H1 (cell line): ENCODE results near the gene PLA2G1B. TPM values are rescaled to one million over a fixed set of nuclear protein-coding genes. Genes with fewer than 3 reads are reported as not detected.

ENCODE experiments used
- CTCF ChIA-PET: fragments of 300-600 bp; sonication (Branson Sonifier 250); formaldehyde crosslinking; loops from one replicate; lab custom pipeline; 2021; ENCODE audit not compliant: partially characterized antibody; lab: Charles Lee
- POLR2A ChIA-PET: fragments of 300-600 bp; sonication (Branson Sonifier 250); formaldehyde crosslinking; loops from one replicate; lab custom pipeline; 2021; ENCODE audit warnings: inconsistent platforms; ENCODE audit not compliant: partially characterized antibody; lab: Charles Lee
- DNase-seq, 2 experiments: peaks; one replicate each; pipeline versions ENCODE4 v3.0.0 to v3.0.0-alpha.2; 2010 to 2022; ENCODE audit warnings: low spot score in 2 of 2, low read depth in 1 of 2, mixed read lengths in 1 of 2
- FAIRE-seq: peaks from 2 replicates; lab custom pipeline; 2011; peaks lifted over from hg19 to GRCh38; lab: Jason Lieb, UNC
- H2AFZ ChIP-seq: 2 replicates; pipeline ENCODE4 v1.8.1; 2012; ENCODE audit warnings: low read length, inconsistent platforms
- H2AK5ac ChIP-seq: 2 replicates; pipeline ENCODE4 v1.6.1; 2013; ENCODE audit warnings: low read depth, low read length
- H2BK120ac ChIP-seq: replicated peaks from 2 replicates; pipeline ENCODE3; 2013; ENCODE audit warnings: low read depth, low read length, inconsistent platforms
- H2BK12ac ChIP-seq: 2 replicates; pipeline ENCODE4 v1.6.1; 2013; ENCODE audit warnings: low read depth, low read length
- H2BK15ac ChIP-seq: 2 replicates; pipeline ENCODE4 v1.6.1; 2013; ENCODE audit warnings: low read length
- H2BK20ac ChIP-seq: 2 replicates; pipeline ENCODE4 v1.6.1; 2013; ENCODE audit warnings: low read length
- H2BK5ac ChIP-seq: 2 replicates; pipeline ENCODE4 v1.6.1; 2013; ENCODE audit warnings: low read depth, low read length
- H3K14ac ChIP-seq: 2 replicates; pipeline ENCODE4 v1.6.1; 2013; ENCODE audit warnings: inconsistent platforms; ENCODE audit not compliant: insufficient read length
- H3K18ac ChIP-seq: 2 replicates; pipeline ENCODE4 v1.6.1; 2013; ENCODE audit warnings: low read length; ENCODE audit errors: extremely low read depth
- H3K23ac ChIP-seq: 2 replicates; pipeline ENCODE4 v1.6.1; 2013; ENCODE audit warnings: inconsistent platforms; ENCODE audit not compliant: insufficient read length
- H3K23me2 ChIP-seq: 2 replicates; pipeline ENCODE4 v1.6.1; 2013; ENCODE audit warnings: low read depth, low read length
- H3K27ac ChIP-seq: 2 replicates; pipeline ENCODE4 v1.6.1; 2011; ENCODE audit warnings: low read depth, low read length, inconsistent platforms
- H3K27me3 ChIP-seq, 4 experiments: replicated peaks in 1 of 4; 1 replicate in 1 of 4; 2 replicates in 3 of 4; pipeline versions ENCODE4 v1.6.1 to v1.8.1; 2011 to 2013; ENCODE audit warnings: low read length in 3 of 4, mild to moderate bottlenecking in 3 of 4, inconsistent platforms in 2 of 4, mixed read lengths in 2 of 4, moderate library complexity in 1 of 4; ENCODE audit not compliant: control insufficient read depth in 3 of 4, insufficient read depth in 3 of 4; ENCODE audit errors: extremely low read depth in 1 of 4
- H3K36me3 ChIP-seq, 4 experiments: 2 replicates each; pipeline versions ENCODE4 v1.6.1 to v1.8.1; 2011 to 2013; ENCODE audit warnings: mild to moderate bottlenecking in 4 of 4, low read length in 3 of 4, moderate library complexity in 2 of 4, control low read depth in 1 of 4, inconsistent platforms in 1 of 4; ENCODE audit not compliant: insufficient read depth in 4 of 4, control insufficient read depth in 2 of 4
- H3K4ac ChIP-seq: replicated peaks from 2 replicates; pipeline ENCODE3; 2013; ENCODE audit warnings: low read length, low read depth, mixed read lengths, inconsistent platforms; ENCODE audit not compliant: insufficient read length
- H3K4me1 ChIP-seq, 4 experiments: replicated peaks in 1 of 4; 1 replicate in 1 of 4; 2 replicates in 3 of 4; pipeline versions ENCODE4 v1.6.1 to v1.8.1; 2011 to 2013; ENCODE audit warnings: low read length in 3 of 4, inconsistent platforms in 2 of 4, mixed read lengths in 1 of 4; ENCODE audit not compliant: insufficient read depth in 4 of 4, control insufficient read depth in 3 of 4
- H3K4me2 ChIP-seq, 2 experiments: 2 replicates each; pipeline versions ENCODE4 v1.6.1 to v1.8.1; 2011 to 2013; ENCODE audit warnings: low read depth in 2 of 2, low read length in 2 of 2, control low read depth in 1 of 2, inconsistent platforms in 1 of 2, mild to moderate bottlenecking in 1 of 2; ENCODE audit not compliant: insufficient read depth in 1 of 2
- H3K4me3 ChIP-seq, 4 experiments: fragments of 200-600, 300-600 bp in 1 of 4; sonication (generic), shearing (Covaris generic), sonication (Bioruptor Twin) in 1 of 4; 2 replicates each; pipeline versions ENCODE4 v1.5.1 to v1.8.1; 2011 to 2016; ENCODE audit warnings: low read length in 4 of 4, low read depth in 3 of 4, control low read depth in 2 of 4, inconsistent platforms in 2 of 4, mild to moderate bottlenecking in 2 of 4, mixed read lengths in 1 of 4, moderate library complexity in 1 of 4; ENCODE audit not compliant: insufficient read depth in 2 of 4; ENCODE audit errors: extremely low read depth in 1 of 4
- H3K56ac ChIP-seq: replicated peaks from 2 replicates; pipeline ENCODE3; 2013; ENCODE audit warnings: low read depth, mild to moderate bottlenecking, mixed read lengths, low read length, inconsistent platforms; ENCODE audit not compliant: insufficient read length
- H3K79me1 ChIP-seq: 2 replicates; pipeline ENCODE4 v1.6.1; 2013; ENCODE audit warnings: low read depth, low read length, control low read depth
- H3K79me2 ChIP-seq, 2 experiments: 2 replicates each; pipeline versions ENCODE4 v1.6.1 to v1.8.1; 2012 to 2013; ENCODE audit warnings: low read length in 2 of 2, mild to moderate bottlenecking in 2 of 2, inconsistent platforms in 1 of 2; ENCODE audit not compliant: insufficient read depth in 2 of 2, control insufficient read depth in 1 of 2
- H3K9ac ChIP-seq, 4 experiments: replicated peaks in 1 of 4; 1 replicate in 1 of 4; 2 replicates in 3 of 4; pipeline versions ENCODE4 v1.6.1 to v1.8.1; 2011 to 2013; ENCODE audit warnings: low read depth in 3 of 4, low read length in 3 of 4, control low read depth in 2 of 4, mild to moderate bottlenecking in 2 of 4, moderate library complexity in 2 of 4, inconsistent platforms in 1 of 4; ENCODE audit errors: extremely low read depth in 1 of 4
- H3K9me3 ChIP-seq, 2 experiments: 2 replicates each; pipeline versions ENCODE4 v1.6.1 to v1.8.1; 2012 to 2013; ENCODE audit warnings: mild to moderate bottlenecking in 2 of 2, moderate library complexity in 2 of 2, control low read depth in 1 of 2, inconsistent platforms in 1 of 2, low read depth in 1 of 2, low read length in 1 of 2, mixed read lengths in 1 of 2; ENCODE audit not compliant: insufficient read depth in 2 of 2
- H4K20me1 ChIP-seq, 2 experiments: replicated peaks in 1 of 2; 2 replicates each; pipeline versions ENCODE3 to v1.8.1; 2011 to 2013; ENCODE audit warnings: inconsistent platforms in 2 of 2, low read length in 2 of 2, mild to moderate bottlenecking in 1 of 2; ENCODE audit not compliant: insufficient read depth in 2 of 2, control insufficient read depth in 1 of 2
- H4K5ac ChIP-seq: 2 replicates; pipeline ENCODE4 v1.6.1; 2013; ENCODE audit warnings: low read length, low read depth, mixed read lengths, inconsistent platforms; ENCODE audit not compliant: insufficient read length
- H4K8ac ChIP-seq: 2 replicates; pipeline ENCODE4 v1.8.0; 2013; ENCODE audit warnings: mild to moderate bottlenecking, moderate library complexity, low read length, inconsistent platforms; ENCODE audit not compliant: insufficient read depth; ENCODE audit errors: extremely low read depth
- H4K91ac ChIP-seq: replicated peaks from 2 replicates; pipeline ENCODE3; 2013; ENCODE audit warnings: low read length, mixed read lengths, inconsistent platforms; ENCODE audit not compliant: insufficient read length
- POLR2AphosphoS5 ChIP-seq: IDR thresholded peaks from 2 replicates; pipeline ENCODE4 v1.6.1; 2011; ENCODE audit warnings: low read depth, low read length
- WGBS, 2 experiments: shearing (Covaris generic) in 1 of 2; methylation state at CpG; one replicate each; pipeline versions ENCODE4 v1.1.6 to v1.1.7; 2013 to 2015; ENCODE audit warnings: low lambda C conversion rate in 2 of 2, mixed read lengths in 2 of 2, inconsistent platforms in 1 of 2, low coverage in 1 of 2, missing lambda C conversion rate in 1 of 2; ENCODE audit not compliant: insufficient replicate concordance in 2 of 2, insufficient coverage in 1 of 2, insufficient read length in 1 of 2; ENCODE audit errors: extremely low coverage in 1 of 2, missing lambda C conversion rate in 1 of 2; 5-methylcytosine and 5-hydroxymethylcytosine counted together
- polyA plus RNA-seq, 7 experiments: library from polyadenylated mRNA; depleted of rRNA in 3 of 7; stranded (reverse) in 5 of 7; unstranded in 2 of 7; fragments of >200 nt in 5 of 7; fragments of 200-250 nt in 2 of 7; gene quantifications; 1 replicate in 5 of 7; 2 replicates in 1 of 7; 4 replicates in 1 of 7; pipeline versions ENCODE4 v1.2.1 to v1.2.3, GENCODE V29; 2011 to 2013; ENCODE audit warnings: missing spikeins in 2 of 7, mixed read lengths in 2 of 7
- total RNA-seq: library from RNA; stranded (reverse); fragmentation: NEBNext Ultra II Directional; extraction: Animal tissue kit (Norgen Biotek cat#: 25700); gene quantifications from 2 replicates; pipeline ENCODE4 v1.2.1, GENCODE V29; 2021

The PLA2G1B gene
- total and polyA plus RNA-seq, 2 of the 8 experiments (the other 6 are each of a cell fraction or from before 2014, with no cell fraction given) = not detected

DNA sequence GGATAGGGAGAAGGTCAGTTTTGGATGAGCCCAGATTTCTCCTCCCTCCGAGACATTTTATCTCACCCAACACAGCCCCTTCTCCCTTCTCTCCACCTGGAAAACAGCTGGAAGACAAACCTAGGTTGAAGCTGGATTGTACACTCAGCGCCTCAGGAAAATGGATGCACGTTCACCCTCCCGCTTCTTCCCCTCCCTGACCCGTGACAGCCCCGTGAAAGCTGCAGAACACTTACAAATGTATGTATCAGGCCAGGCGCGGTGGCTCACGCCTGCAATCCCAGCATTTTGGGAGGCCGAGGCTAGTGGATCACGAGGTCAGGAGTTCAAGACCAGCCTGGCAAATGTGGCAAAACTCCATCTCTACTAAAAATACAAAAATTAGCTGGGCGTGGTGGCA, 40.1 kb downstream of the PLA2G1B start:
- H4K8ac ChIP-seq = no peak overlapping the region
- H3K14ac ChIP-seq = no peak overlapping the region
- H2AK5ac ChIP-seq = no peak overlapping the region
- no peaks in the 10 kb centered on the region for H3K36me3 ChIP-seq
- H2BK12ac ChIP-seq = 0 out of 2 replicates have a peak overlapping the region, but pooled peaks have one; percentile 33
- H2BK20ac ChIP-seq = no peak overlapping the region
- FAIRE-seq (no peak), DNase-seq (no peak)
- H3K23ac ChIP-seq = no peak overlapping the region
- no peak overlapping the region for H3K4me3 ChIP-seq
- H2BK120ac ChIP-seq = no peak overlapping the region
- no peaks in the 10 kb centered on the region for H3K79me2 ChIP-seq
- no peaks in the 10 kb centered on the region for H3K27me3 ChIP-seq
- H3K4me1 ChIP-seq = peaks cover 0 to 7% (median 4%) of the 10 kb centered on the region in 4 experiments; a peak in 4 of 7 replicates
- no peak overlapping the region for H3K4ac ChIP-seq
- no peak overlapping the region for H4K5ac ChIP-seq
- no peak overlapping the region for H2AFZ ChIP-seq
- CTCF ChIA-PET = interaction anchor here (0.8 to 8.9 kb wide), 4 partner anchors 15 to 59 kb away, joined by 3 to 91 read pairs (median 14); partner anchors contain the start of gene SIRT4
- WGBS, 2 experiments = 81% methylated on average over 9 of the region's 12 CpGs; no CpG with 5 or more reads in 1 of the 2 experiments
- POLR2A ChIA-PET = interaction anchor here (1.7 to 67.0 kb wide), 3 partner anchors 12 to 59 kb away, joined by 6 to 4270 read pairs (median 8); partner anchors contain the start of genes GCN1, PXN and RPLP0
- H3K79me1 ChIP-seq = no peaks in the 10 kb centered on the region
- no peak overlapping the region for H3K4me2 ChIP-seq
- no peak overlapping the region for H2BK15ac ChIP-seq
- no peaks in the 10 kb centered on the region for H3K9me3 ChIP-seq
- H4K20me1 ChIP-seq = no peaks in the 10 kb centered on the region
- no peak overlapping the region; the same call in 1 of the 2 replicates for H3K18ac ChIP-seq
- H4K91ac ChIP-seq = no peak overlapping the region
- no peak overlapping the region; a peak in 1 of 7 replicates for H3K9ac ChIP-seq
- no peak overlapping the region for H3K27ac ChIP-seq
- H3K56ac ChIP-seq = no peak overlapping the region
- TF ChIP-seq POLR2AphosphoS5 = no peak
- H2BK5ac ChIP-seq = no peak overlapping the region
- peaks cover 4% of the 10 kb centered on the region; the same call in 1 of the 2 replicates for H3K23me2 ChIP-seq
